HepG2 (cell line): ENCODE results near the gene PHYH. TPM values are rescaled to one million over a fixed set of nuclear protein-coding genes. Genes with fewer than 3 reads are reported as not detected.
A peak's percentile ranks its signal among the peaks of the same experiment; 100 is the strongest.

Source experiments
- ATAC-seq: fragments of 200-7000 bp; cut with Tn5 transposase; 3 replicates; pipeline ENCODE4 v1.9.1; 2020; ENCODE audit warnings: mild to moderate bottlenecking, moderate library complexity
- BruUV-seq: library from RNA; stranded (reverse); fragments of 400-500 nt; replicated peaks from 2 replicates; lab custom pipeline; 2021; lab: Mats Ljungman, UMichigan
- CTCF ChIA-PET: fragments of 300-600 bp; formaldehyde crosslinking; extraction: SDS; loops from one replicate; lab custom pipeline; 2021; ENCODE audit warnings: low total read pairs, inconsistent platforms, low intra/inter-chr PET ratio; lab: Yijun Ruan, JAX
- POLR2A ChIA-PET: fragments of 350-600 bp; sonication (Branson Sonifier 250); formaldehyde crosslinking; loops from one replicate; lab custom pipeline; 2020; ENCODE audit warnings: antibody characterized with exemption, inconsistent platforms; lab: Yijun Ruan, JAX
- DNase-seq: peaks from one replicate; pipeline ENCODE4 v3.0.0-alpha.2; 2015; ENCODE audit warnings: low spot score
- FAIRE-seq: peaks from 3 replicates; lab custom pipeline; 2011; peaks lifted over from hg19 to GRCh38; lab: Jason Lieb, UNC
- H2AFZ ChIP-seq: one replicate; pipeline ENCODE4 v1.6.1; 2011; ENCODE audit warnings: low read length, inconsistent platforms
- H3K27ac ChIP-seq: fragments of 300-600 bp; 3 replicates; pipeline ENCODE4 v1.8.0; 2011; ENCODE audit warnings: mixed run types, mild to moderate bottlenecking, mixed read lengths, low read length, inconsistent platforms; ENCODE audit not compliant: insufficient read depth; ENCODE audit errors: extremely low read length
- H3K27me3 ChIP-seq, 2 experiments: fragments of 200-600 bp in 1 of 2; 2 replicates in 1 of 2; 3 replicates in 1 of 2; pipeline versions ENCODE4 v1.6.0 to v1.8.0; 2011; ENCODE audit warnings: low read length in 2 of 2, mild to moderate bottlenecking in 2 of 2, moderate library complexity in 2 of 2, inconsistent platforms in 1 of 2; ENCODE audit not compliant: insufficient read depth in 2 of 2, control insufficient read depth in 1 of 2
- H3K36me3 ChIP-seq, 2 experiments: fragments of 200-600 bp in 1 of 2; replicated peaks in 1 of 2; 2 replicates in 1 of 2; 3 replicates in 1 of 2; pipeline versions ENCODE4 v1.5.1 to v1.8.0; 2011; ENCODE audit warnings: low read length in 2 of 2, inconsistent platforms in 1 of 2; ENCODE audit not compliant: insufficient read depth in 2 of 2, control insufficient read depth in 1 of 2
- H3K4me1 ChIP-seq: 2 replicates; pipeline ENCODE4 v1.5.1; 2012; ENCODE audit warnings: low read length, inconsistent platforms; ENCODE audit not compliant: insufficient read depth
- H3K4me2 ChIP-seq: 2 replicates; pipeline ENCODE4 v1.6.0; 2011; ENCODE audit warnings: low read depth, low read length, inconsistent platforms
- H3K4me3 ChIP-seq, 3 experiments: fragments of 200-600 bp in 1 of 3; sonication (generic), shearing (Covaris generic) in 1 of 3; replicated peaks in 1 of 3; 2 replicates each; pipeline ENCODE4 v1.5.1; 2011 to 2016; ENCODE audit warnings: low read length in 3 of 3, inconsistent platforms in 2 of 3, low read depth in 2 of 3, mild to moderate bottlenecking in 2 of 3, control low read depth in 1 of 3, mixed read lengths in 1 of 3; ENCODE audit not compliant: insufficient read depth in 1 of 3
- H3K79me2 ChIP-seq: one replicate; pipeline ENCODE4 v1.6.1; 2011; ENCODE audit warnings: low read length, inconsistent platforms; ENCODE audit not compliant: insufficient read depth
- H3K9ac ChIP-seq: 2 replicates; pipeline ENCODE4 v1.6.0; 2011; ENCODE audit warnings: mild to moderate bottlenecking, low read depth, low read length, inconsistent platforms; ENCODE audit not compliant: insufficient read depth
- H3K9me3 ChIP-seq: 2 replicates; pipeline ENCODE4 v1.5.1; 2012; ENCODE audit warnings: mild to moderate bottlenecking, low read length
- H4K20me1 ChIP-seq: 2 replicates; pipeline ENCODE4 v1.6.0; 2011; ENCODE audit warnings: inconsistent platforms, mild to moderate bottlenecking, low read length, moderate library complexity; ENCODE audit not compliant: insufficient read depth
- AGO2 ChIP-seq: fragments of 200-400 bp; formaldehyde crosslinking; optimal IDR thresholded peaks from 2 replicates; pipeline ENCODE3; 2017; ENCODE audit warnings: mild to moderate bottlenecking, low read depth, low read length, moderate library complexity
- BHLHE40 ChIP-seq: IDR thresholded peaks from 2 replicates; pipeline ENCODE4 v1.6.1; 2011; ENCODE audit warnings: low read length, improper control_type of control experiment
- CREM ChIP-seq, 2 experiments: sonication (generic) in 1 of 2; formaldehyde crosslinking in 1 of 2; IDR thresholded peaks; 2 replicates each; pipeline versions ENCODE4 v1.4.0 to v1.6.1; 2016 to 2020; ENCODE audit warnings: antibody characterized with exemption in 1 of 2, mild to moderate bottlenecking in 1 of 2, missing genetic modification reagents in 1 of 2
- EHMT2 ChIP-seq: fragments of 200-600 bp; sonication (generic); IDR thresholded peaks from 2 replicates; pipeline ENCODE4 v1.7.0; 2017; ENCODE audit warnings: antibody characterized with exemption, low read depth, low read length, borderline replicate concordance
- FOSL2 ChIP-seq: sonication (generic); formaldehyde crosslinking; IDR thresholded peaks from 2 replicates; pipeline ENCODE4 v1.4.0; 2020; ENCODE audit warnings: missing genetic modification reagents
- GLMP ChIP-seq: sonication (generic); formaldehyde crosslinking; IDR thresholded peaks from 2 replicates; pipeline ENCODE4 v1.9.0; 2021; ENCODE audit warnings: missing genetic modification reagents, mild to moderate bottlenecking, borderline replicate concordance
- KLF6 ChIP-seq: IDR thresholded peaks from 2 replicates; pipeline ENCODE4 v1.8.0; 2016; ENCODE audit warnings: missing biosample characterization, missing genetic modification reagents
- MED1 ChIP-seq: sonication (generic); formaldehyde crosslinking; IDR thresholded peaks from 2 replicates; pipeline ENCODE4 v1.4.0; 2020; ENCODE audit warnings: missing genetic modification reagents
- NBN ChIP-seq: fragments of 450-650 bp; conservative IDR thresholded peaks from 2 replicates; pipeline ENCODE4 v1.6.1; 2017
- NFE2L2 ChIP-seq: fragments of 150-350 bp; IDR thresholded peaks from 2 replicates; pipeline ENCODE4 v1.6.1; 2014; ENCODE audit warnings: low read length
- TAF1 ChIP-seq: sonication (generic); formaldehyde crosslinking; IDR thresholded peaks from 2 replicates; pipeline ENCODE4 v1.4.0; 2020; ENCODE audit warnings: missing genetic modification reagents
- TRAFD1 ChIP-seq: sonication (generic); formaldehyde crosslinking; IDR thresholded peaks from 2 replicates; pipeline ENCODE4 v1.5.1; 2020; ENCODE audit warnings: missing genetic modification reagents, mild to moderate bottlenecking, borderline replicate concordance
- ZNF180 ChIP-seq: sonication (generic); formaldehyde crosslinking; IDR thresholded peaks from 2 replicates; pipeline ENCODE4 v1.4.0; 2020; ENCODE audit warnings: low read depth, missing genetic modification reagents, borderline replicate concordance
- ZNF264 ChIP-seq: sonication (generic); formaldehyde crosslinking; IDR thresholded peaks from 2 replicates; pipeline ENCODE4 v1.4.0; 2020; ENCODE audit warnings: missing genetic modification reagents
- ZNF546 ChIP-seq: sonication (generic); formaldehyde crosslinking; conservative IDR thresholded peaks from 2 replicates; pipeline ENCODE4 v1.8.1; 2023; ENCODE audit warnings: mild to moderate bottlenecking, missing genetic modification reagents
- ZNF607 ChIP-seq: sonication (generic); formaldehyde crosslinking; IDR thresholded peaks from 2 replicates; pipeline ENCODE4 v1.5.1; 2020; ENCODE audit warnings: missing genetic modification reagents, mild to moderate bottlenecking, borderline replicate concordance
- ZNF746 ChIP-seq: sonication (generic); formaldehyde crosslinking; IDR thresholded peaks from 2 replicates; pipeline ENCODE4 v1.8.0; 2022; ENCODE audit warnings: mild to moderate bottlenecking, missing genetic modification reagents
- ZNF749 ChIP-seq: sonication (generic); formaldehyde crosslinking; IDR thresholded peaks from 2 replicates; pipeline ENCODE4 v1.8.0; 2022; ENCODE audit warnings: mild to moderate bottlenecking, missing genetic modification reagents, moderate library complexity, borderline replicate concordance
- ZUFSP ChIP-seq: sonication (generic); formaldehyde crosslinking; IDR thresholded peaks from 2 replicates; pipeline ENCODE4 v1.9.0; 2021; ENCODE audit warnings: missing genetic modification reagents, mild to moderate bottlenecking, borderline replicate concordance
- WGBS: methylation state at CpG from one replicate; pipeline ENCODE4 v1.1.6; 2017; ENCODE audit warnings: low lambda C conversion rate; 5-methylcytosine and 5-hydroxymethylcytosine counted together
- in situ Hi-C: cut with HindIII; loops from 2 replicates; pipeline ENCODE4 v1.10.0; 2017; ENCODE audit warnings: low pct_unique_long_range_greater_than_20kb; ENCODE audit not compliant: extremely low pct_ligation_motif_present
- intact Hi-C: fragments of 100-400 bp; cut with micrococcal nuclease; formaldehyde crosslinking; loops from one replicate; pipeline ENCODE4 v1.10.0; 2022; ENCODE audit not compliant: unreplicated experiment
- polyA plus RNA-seq, 8 experiments: library from polyadenylated mRNA; depleted of rRNA in 3 of 8; stranded (reverse) in 7 of 8; unstranded in 1 of 8; fragments of >200 nt; fragmentation: Illumina TruSeq in 4 of 8; extraction: Trizol in 4 of 8; gene quantifications; 2 replicates each; pipeline versions ENCODE4 v1.2.1 to v1.2.3, GENCODE V29; 2011 to 2016; ENCODE audit warnings: low read depth in 4 of 8, missing spikeins in 1 of 8, mixed read lengths in 1 of 8; ENCODE audit not compliant: insufficient read depth in 1 of 8
- total RNA-seq, 5 experiments: library from RNA; depleted of rRNA; stranded (reverse); fragments of >200 nt; fragmentation: Illumina TruSeq; extraction: Trizol; gene quantifications; 2 replicates each; pipeline ENCODE4 v1.2.3, GENCODE V29; 2016; ENCODE audit warnings: low read depth in 1 of 5

Gene PHYH
- total and polyA plus RNA-seq, 2 of the 13 experiments (the other 11 are each of a cell fraction or from before 2014, with no cell fraction given): 27.2 to 34.5 TPM

GRCh38 chr10:13272164-13272571, 27.7 kb downstream of the PHYH start (continued):
- TF ChIP-seq NFE2L2 (no peak), MED1 (CRISPR knock-in tag) (peak; percentile 34; the same call in 1 of the 2 replicates), TAF1 (CRISPR knock-in tag) (peak; percentile 16; the same call in 1 of the 2 replicates), BHLHE40 (0 out of 2 replicates have a peak, but pooled peaks have one; percentile 24), NBN (no peak), FOSL2 (CRISPR knock-in tag) (peak; percentile 8; the same call in 1 of the 2 replicates), GLMP (CRISPR knock-in tag) (no peak), ZNF607 (CRISPR knock-in tag) (0 out of 2 replicates have a peak, but pooled peaks have one; percentile 50), TRAFD1 (0 out of 2 replicates have a peak, but pooled peaks have one; percentile 66)

- peak; percentile 83 for FAIRE-seq
- H3K4me2 ChIP-seq: peak overlapping the region; percentile 92
- H3K4me1 ChIP-seq: peaks cover 25% of the 10 kb centered on the region
- intact Hi-C loops: loop anchor here (1.0 to 10.0 kb wide), 5 partner anchors 31 to 167 kb away; partner anchors contain the start of genes OPTN and SEPHS1
- H3K9me3 ChIP-seq: no peaks in the 10 kb centered on the region
- H3K79me2 ChIP-seq: no peaks in the 10 kb centered on the region
- in situ Hi-C loops: no loop called here
- WGBS: 0% methylated on average over 12 of the region's 14 CpGs
- peak overlapping the region; percentile 57 for H3K9ac ChIP-seq
- DNase-seq: peak; percentile 77
- no TSS peak for BruUV-seq
- no peaks in the 10 kb centered on the region for H3K27me3 ChIP-seq
- H3K4me3 ChIP-seq: peak overlapping the region; percentile 59 to 71 (median 66)
- ChIA-PET CTCF (interaction anchor here (0.7 to 2.7 kb wide), 4 partner anchors 28 to 132 kb away, joined by 3 to 37 read pairs (median 7); partner anchors contain the start of gene PHYH), POLR2A (interaction anchor here (0.6 to 6.0 kb wide), 7 partner anchors 9 to 78 kb away, joined by 3 to 109 read pairs (median 5); partner anchors contain the start of gene PHYH)
- no peaks in the 10 kb centered on the region for H3K36me3 ChIP-seq
- H2AFZ ChIP-seq: peak overlapping the region; percentile 88
- peak; percentile 94 for ATAC-seq
- H4K20me1 ChIP-seq: no peaks in the 10 kb centered on the region
- peak overlapping the region; percentile 64 for H3K27ac ChIP-seq
- TF ChIP-seq ZNF546 (CRISPR knock-in tag) (no peak), EHMT2 (no peak), ZNF749 (peak; percentile 76; the same call in 1 of the 2 replicates), ZUFSP (CRISPR knock-in tag) (no peak), ZNF746 (peak; percentile 51; the same call in 1 of the 2 replicates), ZNF180 (CRISPR knock-in tag) (no peak), KLF6 (no peak), CREM (IDR thresholded peaks at IDR 0.05) (no peak), CREM (CRISPR knock-in tag; IDR thresholded peaks at IDR 0.05) (no peak), ZNF264 (CRISPR knock-in tag) (no peak), AGO2 (no peak)
Measured at GRCh38 chr10:13271552-13272163, 28.2 kb downstream of the PHYH start.
